ENCODE results near the gene UBN2.

The UBN2 gene

GRCh38 chr7:139254281-139254680 lies 23.2 kb downstream of the UBN2 start:
- Histone ChIP-seq H3K9me2 (ENCODE audit: low read depth, low read length) (no peaks in the 10 kb centered on the region), H3K27me3 (ENCODE audit: insufficient read depth, low read length) (no peaks in the 10 kb centered on the region), H3K4me3 (ENCODE audit: low read depth, low read length, poor library complexity, severe bottlenecking) (no peak overlapping the region), H3K4me2 (ENCODE audit: low read length) (no peak overlapping the region), H3F3A (ENCODE audit: insufficient read depth, low read length) (no peaks in the 10 kb centered on the region), H3K36me3 (ENCODE audit: insufficient read depth, low read length) (peaks cover 66% of the 10 kb centered on the region), H4K20me1 (ENCODE audit: insufficient read depth, low read length) (no peaks in the 10 kb centered on the region; the same call in 1 of the 2 replicates), H3K4me1 (ENCODE audit: insufficient read depth, low read length, severe bottlenecking) (no peaks in the 10 kb centered on the region), H3K9me3 (ENCODE audit: low read length) (no peaks in the 10 kb centered on the region), H3K9ac (ENCODE audit: low read length) (no peak overlapping the region), H2AFZ (ENCODE audit: low read length) (no peak overlapping the region), H3K27ac (ENCODE audit: low read depth, low read length, poor library complexity, severe bottlenecking) (no peak overlapping the region), H3K79me2 (ENCODE audit: insufficient read depth, low read length) (no peaks in the 10 kb centered on the region)
- TF ChIP-seq, protein P1, sequence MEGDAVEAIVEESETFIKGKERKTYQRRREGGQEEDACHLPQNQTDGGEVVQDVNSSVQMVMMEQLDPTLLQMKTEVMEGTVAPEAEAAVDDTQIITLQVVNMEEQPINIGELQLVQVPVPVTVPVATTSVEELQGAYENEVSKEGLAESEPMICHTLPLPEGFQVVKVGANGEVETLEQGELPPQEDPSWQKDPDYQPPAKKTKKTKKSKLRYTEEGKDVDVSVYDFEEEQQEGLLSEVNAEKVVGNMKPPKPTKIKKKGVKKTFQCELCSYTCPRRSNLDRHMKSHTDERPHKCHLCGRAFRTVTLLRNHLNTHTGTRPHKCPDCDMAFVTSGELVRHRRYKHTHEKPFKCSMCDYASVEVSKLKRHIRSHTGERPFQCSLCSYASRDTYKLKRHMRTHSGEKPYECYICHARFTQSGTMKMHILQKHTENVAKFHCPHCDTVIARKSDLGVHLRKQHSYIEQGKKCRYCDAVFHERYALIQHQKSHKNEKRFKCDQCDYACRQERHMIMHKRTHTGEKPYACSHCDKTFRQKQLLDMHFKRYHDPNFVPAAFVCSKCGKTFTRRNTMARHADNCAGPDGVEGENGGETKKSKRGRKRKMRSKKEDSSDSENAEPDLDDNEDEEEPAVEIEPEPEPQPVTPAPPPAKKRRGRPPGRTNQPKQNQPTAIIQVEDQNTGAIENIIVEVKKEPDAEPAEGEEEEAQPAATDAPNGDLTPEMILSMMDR (IDR thresholded peaks at IDR 0.05; ENCODE audit: low read length): no peak
- TF ChIP-seq EZH2 (IDR thresholded peaks at IDR 0.05; ENCODE audit: borderline replicate concordance, low read length): no peak

DNA sequence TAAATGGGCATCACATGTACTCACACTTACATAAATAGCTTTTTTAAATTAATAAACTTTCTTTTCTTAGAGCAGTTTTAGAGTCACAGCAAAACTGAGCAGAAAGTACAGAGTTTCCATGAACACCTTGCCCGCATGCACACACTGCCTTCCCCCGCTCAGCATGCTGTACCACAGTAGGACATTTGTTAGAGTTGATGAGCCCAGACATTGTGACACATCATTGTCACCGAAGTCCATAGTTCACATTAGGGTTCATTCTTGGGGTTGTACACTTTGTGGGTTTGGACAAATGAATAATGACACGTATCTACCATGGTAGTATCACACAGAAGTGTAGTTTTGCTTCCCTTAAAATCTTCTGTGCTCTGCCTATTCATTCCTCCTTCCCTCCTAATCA lies 23.7 kb downstream of the UBN2 start:
- no peaks in the 10 kb centered on the region for H3K27me3 ChIP-seq (ENCODE audit: insufficient read depth, low read length)
- no peaks in the 10 kb centered on the region for H3K79me2 ChIP-seq (ENCODE audit: insufficient read depth, low read length)
- no peaks in the 10 kb centered on the region for H3K4me1 ChIP-seq (ENCODE audit: insufficient read depth, low read length, severe bottlenecking)
- no peak overlapping the region for H3K4me3 ChIP-seq (ENCODE audit: low read depth, low read length, poor library complexity, severe bottlenecking)
- TF ChIP-seq EZH2 (IDR thresholded peaks at IDR 0.05; ENCODE audit: borderline replicate concordance, low read length): no peak
- TF ChIP-seq, protein P1 (IDR thresholded peaks at IDR 0.05; ENCODE audit: low read length): no peak
- no peak overlapping the region for H3K4me2 ChIP-seq (ENCODE audit: low read length)
- H3K27ac ChIP-seq (ENCODE audit: low read depth, low read length, poor library complexity, severe bottlenecking): no peak overlapping the region
- H3K9me2 ChIP-seq (ENCODE audit: low read depth, low read length): no peaks in the 10 kb centered on the region
- no peaks in the 10 kb centered on the region for H3K9me3 ChIP-seq (ENCODE audit: low read length)
- no peak overlapping the region for H3K9ac ChIP-seq (ENCODE audit: low read length)
- H3F3A ChIP-seq (ENCODE audit: insufficient read depth, low read length): no peaks in the 10 kb centered on the region
- no peak overlapping the region for H2AFZ ChIP-seq (ENCODE audit: low read length)
- H3K36me3 ChIP-seq (ENCODE audit: insufficient read depth, low read length): peaks cover 67% of the 10 kb centered on the region
- H4K20me1 ChIP-seq (ENCODE audit: insufficient read depth, low read length): no peaks in the 10 kb centered on the region; the same call in 1 of the 2 replicates

GRCh38 chr7:139255290-139255689 lies 24.3 kb downstream of the UBN2 start:
- no peaks in the 10 kb centered on the region for H3K9me3 ChIP-seq (ENCODE audit: low read length)
- no peak overlapping the region for H3K27ac ChIP-seq (ENCODE audit: low read depth, low read length, poor library complexity, severe bottlenecking)
- no peak overlapping the region for H3K9ac ChIP-seq (ENCODE audit: low read length)
- H3K36me3 ChIP-seq (ENCODE audit: insufficient read depth, low read length): peaks cover 68% of the 10 kb centered on the region
- H3K79me2 ChIP-seq (ENCODE audit: insufficient read depth, low read length): no peaks in the 10 kb centered on the region
- H3K9me2 ChIP-seq (ENCODE audit: low read depth, low read length): no peaks in the 10 kb centered on the region
- H2AFZ ChIP-seq (ENCODE audit: low read length): no peak overlapping the region
- no peaks in the 10 kb centered on the region for H3K4me1 ChIP-seq (ENCODE audit: insufficient read depth, low read length, severe bottlenecking)
- no peaks in the 10 kb centered on the region; the same call in 1 of the 2 replicates for H4K20me1 ChIP-seq (ENCODE audit: insufficient read depth, low read length)
- TF ChIP-seq EZH2 (IDR thresholded peaks at IDR 0.05; ENCODE audit: borderline replicate concordance, low read length): no peak
- TF ChIP-seq, protein P1 (IDR thresholded peaks at IDR 0.05; ENCODE audit: low read length): no peak
- no peaks in the 10 kb centered on the region for H3F3A ChIP-seq (ENCODE audit: insufficient read depth, low read length)
- no peak overlapping the region for H3K4me2 ChIP-seq (ENCODE audit: low read length)
- H3K4me3 ChIP-seq (ENCODE audit: low read depth, low read length, poor library complexity, severe bottlenecking): no peak overlapping the region
- H3K27me3 ChIP-seq (ENCODE audit: insufficient read depth, low read length): no peaks in the 10 kb centered on the region

Data from OCI-LY1 (cell line).